GM21526 (cell line): ENCODE data around the gene BMERB1.
"Not testable (repeated sequence)": the region's sequence is repeated elsewhere in the genome, so short reads cannot be mapped to it uniquely, and the experiment has no call there.

Source experiments
- ATAC-seq: cut with Tn5 transposase; IDR thresholded peaks from one replicate; pipeline ENCODE4 v1.9.1; 2021; ENCODE audit warnings: moderate library complexity; ENCODE audit not compliant: unreplicated experiment, low FRiP score

The BMERB1 gene

GRCh38 chr16:15519790-15520189, 85.4 kb downstream of the BMERB1 start:
- ATAC-seq = no peak

DNA sequence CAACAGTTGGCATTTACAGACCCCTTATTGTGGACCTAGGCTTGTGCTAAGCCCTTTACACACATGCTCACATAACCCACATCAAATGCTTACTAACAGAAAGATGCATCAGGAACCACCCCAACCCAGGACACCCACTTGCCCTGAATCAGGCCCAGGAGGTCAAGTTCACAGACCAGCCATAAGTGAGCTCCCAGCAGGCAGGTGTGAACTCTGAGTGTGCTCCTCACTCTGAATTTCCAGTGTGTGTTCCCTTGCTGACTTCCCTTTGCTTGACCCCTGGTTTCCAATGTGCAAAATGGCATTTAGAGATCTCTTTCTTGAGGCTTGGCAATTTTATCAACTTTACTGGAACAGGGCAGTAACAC, 87.0 kb downstream of the BMERB1 start:
- no peak for ATAC-seq

GRCh38 chr16:15521758-15522509, 87.5 kb downstream of the BMERB1 start:
- ATAC-seq = no peak

- ATAC-seq = no peak
These were observed 88.7 kb downstream of the BMERB1 start for GRCh38 chr16:15523092-15523541.

- ATAC-seq = no peak
These were observed 89.6 kb downstream of the BMERB1 start for GRCh38 chr16:15523939-15524338.

GRCh38 chr16:15524966-15525365, 90.6 kb downstream of the BMERB1 start:
- no peak for ATAC-seq

GRCh38 chr16:15526097-15526496, 91.7 kb downstream of the BMERB1 start:
- no peak for ATAC-seq

- ATAC-seq = no peak
These were observed 92.3 kb downstream of the BMERB1 start for GRCh38 chr16:15526731-15527130.

DNA sequence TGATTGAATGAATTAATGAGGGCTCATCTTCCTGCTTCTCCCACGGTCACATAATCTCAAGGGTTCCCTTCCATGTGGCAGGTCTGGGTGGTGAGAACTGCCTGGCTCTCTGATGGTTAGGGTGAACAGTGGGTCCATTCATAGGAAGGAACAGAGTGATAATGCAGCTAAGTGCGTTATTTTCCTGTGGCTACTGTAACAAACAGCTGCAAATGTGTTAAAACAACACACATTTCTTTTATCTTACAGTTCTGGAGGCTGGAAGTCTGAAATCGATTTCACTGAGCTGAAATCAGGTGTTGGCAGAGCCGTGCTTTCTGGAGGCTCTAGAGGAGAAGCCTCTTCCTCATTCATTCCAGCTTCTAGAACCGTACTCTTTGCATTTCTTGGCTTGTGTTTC, 95.3 kb downstream of the BMERB1 start:
- ATAC-seq = no peak

- ATAC-seq = no peak
These were observed 95.7 kb downstream of the BMERB1 start for GRCh38 chr16:15530085-15530484.

- ATAC-seq = no peak
These were observed 98.4 kb downstream of the BMERB1 start for GRCh38 chr16:15532825-15533224.

DNA sequence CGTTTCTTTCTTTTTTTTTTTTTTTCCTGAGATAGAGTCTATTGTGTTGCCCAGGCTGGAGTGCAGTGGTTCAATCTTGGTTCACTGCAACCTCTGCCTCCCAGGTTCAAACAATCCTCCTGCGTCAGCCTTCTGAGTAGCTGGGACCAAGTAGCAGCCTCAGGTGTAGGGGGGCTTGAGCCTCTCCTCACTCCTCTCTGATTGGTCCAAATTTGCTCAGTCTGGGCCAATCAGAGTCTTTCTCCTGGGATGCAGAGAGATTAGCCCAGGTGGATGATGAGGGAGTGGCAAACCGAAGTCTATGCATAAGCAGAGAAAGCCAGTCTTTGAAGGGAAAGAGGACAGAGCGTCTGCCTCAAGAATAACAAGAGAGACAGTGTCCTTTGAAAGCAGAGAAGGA, 99.0 kb downstream of the BMERB1 start:
- ATAC-seq = no peak

- ATAC-seq = no peak
These were observed 101.4 kb downstream of the BMERB1 start for GRCh38 chr16:15535772-15536171.

DNA sequence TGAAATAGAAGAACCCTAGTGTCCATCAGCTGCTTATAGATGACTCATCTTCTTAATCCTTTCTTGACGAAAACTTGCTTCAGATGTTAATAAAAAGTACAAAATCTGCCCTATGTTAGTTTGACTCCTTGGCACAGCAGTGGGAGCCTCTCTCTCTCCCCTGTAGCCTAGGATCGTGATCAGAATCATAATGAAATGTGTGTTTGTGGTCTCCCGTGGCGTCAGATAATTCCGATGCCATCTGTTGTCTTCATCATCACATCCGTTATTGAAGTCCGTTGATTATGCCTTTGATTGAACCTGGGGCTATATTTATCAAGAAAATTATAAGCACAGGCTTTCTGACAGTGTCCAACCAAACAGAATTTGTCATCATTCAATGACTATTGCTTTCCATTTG, 102.5 kb downstream of the BMERB1 start:
- no peak for ATAC-seq

- no peak for ATAC-seq
These were observed 104.1 kb downstream of the BMERB1 start for GRCh38 chr16:15538507-15538906.

DNA sequence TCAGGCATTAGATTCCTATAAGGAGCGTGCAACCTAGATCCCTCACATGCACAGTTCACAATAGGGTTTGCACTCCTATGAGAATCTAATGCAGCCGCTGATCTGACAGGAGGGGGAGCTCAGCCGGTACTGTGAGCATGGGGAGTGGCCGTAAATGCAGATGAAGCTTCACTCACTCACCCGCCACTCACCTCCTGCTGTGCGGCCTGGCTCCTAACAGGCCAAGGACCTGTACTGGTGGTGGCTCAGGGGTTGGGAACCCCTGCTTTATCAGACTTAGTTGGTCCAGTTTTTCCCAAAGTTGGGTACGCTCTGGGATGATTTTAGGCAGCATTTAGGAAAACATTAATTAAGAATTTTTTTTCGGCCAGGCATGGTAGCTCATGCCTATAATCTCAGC, 104.8 kb downstream of the BMERB1 start:
- ATAC-seq = no peak

DNA sequence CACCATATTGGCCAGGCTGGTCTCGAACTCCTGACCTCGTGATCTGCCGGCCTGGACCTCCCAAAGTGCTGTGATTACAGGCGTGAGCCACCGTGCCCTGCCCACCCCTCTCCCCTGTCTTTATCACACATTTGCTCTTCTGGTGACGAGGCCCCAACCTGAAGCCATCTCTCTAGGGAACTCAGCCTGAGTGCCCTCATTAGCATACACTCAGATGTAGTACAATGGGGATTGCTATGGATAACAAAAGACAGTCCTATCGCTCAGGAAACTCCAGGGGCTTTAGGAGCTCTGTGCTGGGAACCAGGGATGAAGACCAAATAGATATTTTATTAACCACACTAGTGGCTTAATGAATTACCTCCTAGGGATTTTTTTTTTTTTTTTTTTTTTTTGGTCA, 107.9 kb downstream of the BMERB1 start:
- no peak for ATAC-seq

DNA sequence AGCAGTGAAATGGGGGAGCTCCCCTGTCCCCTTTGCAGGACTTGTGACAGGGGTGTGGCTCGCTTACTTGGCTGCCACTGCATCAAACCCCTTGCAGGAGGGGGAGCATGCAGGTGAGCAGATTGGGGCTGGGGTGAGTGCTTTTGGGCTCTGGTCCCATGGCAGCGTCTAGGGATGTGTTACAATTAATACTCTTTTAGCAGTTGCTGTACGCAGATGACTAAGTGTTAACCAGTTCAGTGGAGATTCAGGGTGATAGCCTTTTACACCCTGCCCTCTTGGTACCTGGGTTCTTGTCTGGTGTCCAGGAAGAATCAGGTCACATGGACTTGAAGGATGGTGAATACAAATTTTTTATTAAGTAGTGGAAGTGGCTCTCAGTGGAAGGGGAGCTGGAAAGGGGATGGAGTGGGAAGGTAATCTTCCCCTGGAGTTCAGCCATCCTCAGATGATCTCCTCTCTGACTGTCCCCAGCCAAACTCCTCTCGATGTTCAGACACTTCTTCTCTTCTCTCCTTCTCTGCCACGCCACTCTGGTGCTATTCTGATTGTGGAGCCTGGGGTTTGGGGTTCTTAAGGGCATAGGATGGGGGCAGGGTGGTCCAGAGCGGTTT, 108.5 kb downstream of the BMERB1 start:
- ATAC-seq = no peak

DNA sequence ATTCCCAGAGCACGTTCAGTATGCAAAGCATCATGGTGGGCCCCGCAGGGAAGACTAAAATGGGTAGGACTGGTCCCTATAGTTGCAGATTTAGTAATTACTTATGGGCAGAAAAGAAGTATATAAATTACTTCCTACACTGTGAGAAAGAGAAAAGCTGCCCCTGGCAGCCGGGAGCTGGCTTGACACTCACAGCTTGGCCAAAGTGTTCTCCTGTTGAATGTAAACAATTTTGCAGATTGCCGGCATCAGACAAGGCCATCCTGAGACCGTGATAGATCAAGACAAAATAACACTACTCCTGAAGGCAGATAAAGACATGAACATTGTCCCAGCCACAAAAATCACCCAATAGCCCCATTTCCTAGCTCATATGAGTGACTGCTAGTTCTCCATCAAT, 110.0 kb downstream of the BMERB1 start:
- ATAC-seq = no peak

GRCh38 chr16:15545544-15545943, 111.2 kb downstream of the BMERB1 start:
- ATAC-seq = no peak

DNA sequence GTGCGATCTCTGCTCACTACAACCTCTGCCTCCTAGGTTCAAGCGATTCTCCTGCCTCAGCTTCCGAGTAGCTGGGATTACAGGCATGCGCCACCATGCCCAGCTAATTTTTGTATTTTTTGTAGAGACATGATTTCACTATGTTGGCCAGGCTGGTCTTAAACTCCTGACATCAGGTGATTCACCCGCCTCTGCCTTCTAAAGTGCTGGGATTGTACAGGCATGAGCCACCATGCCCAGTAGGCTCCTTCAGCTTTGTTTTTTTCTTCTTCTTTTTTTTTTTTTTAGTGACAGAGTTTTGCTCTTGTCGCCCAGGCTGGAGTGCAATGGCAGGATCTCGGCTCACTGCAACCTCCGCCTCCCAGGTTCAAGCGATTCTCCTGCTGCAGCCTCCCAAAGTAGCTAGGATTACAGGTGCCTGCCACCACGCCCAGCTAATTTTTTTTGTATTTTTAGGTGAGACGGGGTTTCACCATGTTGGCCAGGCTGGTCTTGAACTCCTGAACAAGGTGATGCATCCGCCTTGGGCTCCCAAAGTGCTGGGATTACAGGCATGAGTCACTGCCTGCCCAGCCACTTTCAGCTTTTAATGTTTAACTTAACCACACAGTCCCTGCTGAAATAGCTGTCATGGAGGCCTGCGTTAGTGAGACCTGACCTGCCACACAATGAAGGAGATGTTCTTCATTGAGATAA, 112.8 kb downstream of the BMERB1 start:
- ATAC-seq = not testable (repeated sequence)

GRCh38 chr16:15547768-15548096, 113.3 kb downstream of the BMERB1 start:
- ATAC-seq = no peak
